GM12864 (cell line): ENCODE results near the gene GALNT14.

Source experiments
- DNase-seq: peaks from one replicate; pipeline ENCODE4 v3.0.0-alpha.2; 2011; ENCODE audit warnings: low read depth
- H3K4me3 ChIP-seq: 2 replicates; pipeline ENCODE4 v1.5.1; 2011; ENCODE audit warnings: mild to moderate bottlenecking, low read depth, low read length, control low read depth
- CTCF ChIP-seq: IDR thresholded peaks from 2 replicates; pipeline ENCODE4 v1.5.1; 2011; ENCODE audit warnings: low read depth, mild to moderate bottlenecking, moderate library complexity, low read length, control low read depth, inconsistent platforms; ENCODE audit errors: missing control alignments

The GALNT14 gene

GRCh38 chr2:31070339-31071125 is 67.7 kb downstream of the GALNT14 start:
- DNase-seq, result no peak
- no peak overlapping the region for H3K4me3 ChIP-seq
- no peak for TF ChIP-seq CTCF

GRCh38 chr2:31069643-31070325 is 68.5 kb downstream of the GALNT14 start:
- no peak for DNase-seq
- no peak for TF ChIP-seq CTCF
- H3K4me3 ChIP-seq, result no peak overlapping the region

GRCh38 chr2:31067259-31067658 is 71.0 kb downstream of the GALNT14 start:
- no peak for DNase-seq
- TF ChIP-seq CTCF, result no peak
- H3K4me3 ChIP-seq, result no peak overlapping the region

GRCh38 chr2:31066551-31066950 is 71.7 kb downstream of the GALNT14 start:
- H3K4me3 ChIP-seq, result no peak overlapping the region
- no peak for DNase-seq
- no peak for TF ChIP-seq CTCF

GRCh38 chr2:31066086-31066485 is 72.2 kb downstream of the GALNT14 start:
- H3K4me3 ChIP-seq, result no peak overlapping the region
- TF ChIP-seq CTCF, result no peak
- no peak for DNase-seq

- no peak for DNase-seq
- no peak overlapping the region for H3K4me3 ChIP-seq
- no peak for TF ChIP-seq CTCF
Observed at GRCh38 chr2:31065356-31065755, 72.9 kb downstream of the GALNT14 start.
